Spleen (tissue), 7 donors: Measurements from ENCODE around the gene CD55.

Experiments used
- POLR2A ChIP-seq, 3 donors: fragments of 450-650 bp; IDR thresholded peaks; one replicate each; pipeline ENCODE4 v1.5.1; 2017; ENCODE audit warnings: antibody characterized with exemption in 3 of 3, mild to moderate bottlenecking in 1 of 3
- TF ChIP-seq, protein P1 (sequence below), 11 experiments: fragments of 200-600 bp in 7 of 11; fragments of 450-650 bp in 4 of 11; sonication (generic) in 4 of 11; IDR thresholded peaks in 8 of 11; conservative IDR thresholded peaks in 3 of 11; 1 replicate in 7 of 11; 2 replicates in 4 of 11; pipeline versions ENCODE4 v1.4.0 to v1.8.0; 2016 to 2021; ENCODE audit warnings: antibody characterized with exemption in 11 of 11, inconsistent platforms in 4 of 11, mild to moderate bottlenecking in 1 of 11
- donor health status: DM: no; HTN: no; CAD: no; lungs with moderate emphysema.
- donor health status: DM: no; HTN: no; CAD: no.
- donor health status: DM: no; HTN: no; CAD: no.

DNA sequence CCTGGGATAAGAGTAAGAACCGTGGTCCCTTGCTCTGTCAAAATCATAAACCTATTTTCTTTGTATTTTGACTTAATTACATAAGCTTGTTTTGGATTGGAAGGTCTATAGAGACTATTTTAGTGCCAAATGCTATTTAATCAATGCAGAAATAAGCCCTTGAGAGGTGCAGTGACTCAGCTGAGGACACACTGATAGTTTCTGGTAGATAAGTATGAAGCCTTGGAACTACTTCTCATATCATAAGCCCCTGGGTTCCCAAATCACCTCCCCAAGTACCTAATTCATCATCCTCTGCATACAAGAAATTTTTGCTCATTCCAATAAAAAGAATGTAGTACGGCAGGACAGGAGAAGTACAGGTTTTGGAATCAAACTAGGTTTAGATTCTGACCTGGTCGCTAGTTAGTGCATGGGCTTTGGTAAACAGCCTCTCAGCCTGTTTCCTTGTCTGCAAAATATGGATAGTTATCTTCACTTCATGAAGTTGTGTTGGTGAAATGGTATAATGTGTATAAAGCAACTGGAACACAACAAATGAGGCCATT is 3.3 kb upstream of the CD55 start:
- no peak for TF ChIP-seq POLR2A (IDR thresholded peaks at IDR 0.05)
- TF ChIP-seq, protein P1, sequence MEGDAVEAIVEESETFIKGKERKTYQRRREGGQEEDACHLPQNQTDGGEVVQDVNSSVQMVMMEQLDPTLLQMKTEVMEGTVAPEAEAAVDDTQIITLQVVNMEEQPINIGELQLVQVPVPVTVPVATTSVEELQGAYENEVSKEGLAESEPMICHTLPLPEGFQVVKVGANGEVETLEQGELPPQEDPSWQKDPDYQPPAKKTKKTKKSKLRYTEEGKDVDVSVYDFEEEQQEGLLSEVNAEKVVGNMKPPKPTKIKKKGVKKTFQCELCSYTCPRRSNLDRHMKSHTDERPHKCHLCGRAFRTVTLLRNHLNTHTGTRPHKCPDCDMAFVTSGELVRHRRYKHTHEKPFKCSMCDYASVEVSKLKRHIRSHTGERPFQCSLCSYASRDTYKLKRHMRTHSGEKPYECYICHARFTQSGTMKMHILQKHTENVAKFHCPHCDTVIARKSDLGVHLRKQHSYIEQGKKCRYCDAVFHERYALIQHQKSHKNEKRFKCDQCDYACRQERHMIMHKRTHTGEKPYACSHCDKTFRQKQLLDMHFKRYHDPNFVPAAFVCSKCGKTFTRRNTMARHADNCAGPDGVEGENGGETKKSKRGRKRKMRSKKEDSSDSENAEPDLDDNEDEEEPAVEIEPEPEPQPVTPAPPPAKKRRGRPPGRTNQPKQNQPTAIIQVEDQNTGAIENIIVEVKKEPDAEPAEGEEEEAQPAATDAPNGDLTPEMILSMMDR (IDR thresholded peaks at IDR 0.05 in 8 of 11, conservative IDR thresholded peaks at IDR 0.05 in 3 of 11) = no peak
